Esophagus squamous epithelium (tissue), 4 donors: ENCODE data around the gene NUDT8.

Experiments
- CTCF ChIP-seq, 6 experiments: fragments of 450-650 bp in 4 of 6; fragments of 200-600 bp in 2 of 6; sonication (generic) in 2 of 6; IDR thresholded peaks; one replicate each; pipeline ENCODE4 v1.5.1; 2016 to 2019; ENCODE audit warnings: antibody characterized with exemption in 6 of 6, mild to moderate bottlenecking in 4 of 6, moderate library complexity in 4 of 6
- POLR2A ChIP-seq, 4 donors: fragments of 450-650 bp; IDR thresholded peaks; one replicate each; pipeline ENCODE4 v1.6.1; 2017; ENCODE audit warnings: antibody characterized with exemption in 4 of 4, mild to moderate bottlenecking in 4 of 4, moderate library complexity in 3 of 4

- no peak for TF ChIP-seq POLR2A (IDR thresholded peaks at IDR 0.05)
- no peak for TF ChIP-seq CTCF (IDR thresholded peaks at IDR 0.05)
These were observed 22.4 kb upstream of the NUDT8 start for GRCh38 chr11:67651976-67652781.
